GM12864 (cell line): ENCODE data around the gene MARCHF9.
"Not testable (repeated sequence)": the region's sequence is repeated elsewhere in the genome, so short reads cannot be mapped to it uniquely, and the experiment has no call there.

Experiments
- DNase-seq: peaks from one replicate; pipeline ENCODE4 v3.0.0-alpha.2; 2011; ENCODE audit warnings: low read depth
- H3K4me3 ChIP-seq: 2 replicates; pipeline ENCODE4 v1.5.1; 2011; ENCODE audit warnings: mild to moderate bottlenecking, low read depth, low read length, control low read depth
- TF ChIP-seq, protein P1 (sequence below): IDR thresholded peaks from 2 replicates; pipeline ENCODE4 v1.5.1; 2011; ENCODE audit warnings: low read depth, mild to moderate bottlenecking, moderate library complexity, low read length, control low read depth, inconsistent platforms; ENCODE audit errors: missing control alignments

The MARCHF9 gene

DNA sequence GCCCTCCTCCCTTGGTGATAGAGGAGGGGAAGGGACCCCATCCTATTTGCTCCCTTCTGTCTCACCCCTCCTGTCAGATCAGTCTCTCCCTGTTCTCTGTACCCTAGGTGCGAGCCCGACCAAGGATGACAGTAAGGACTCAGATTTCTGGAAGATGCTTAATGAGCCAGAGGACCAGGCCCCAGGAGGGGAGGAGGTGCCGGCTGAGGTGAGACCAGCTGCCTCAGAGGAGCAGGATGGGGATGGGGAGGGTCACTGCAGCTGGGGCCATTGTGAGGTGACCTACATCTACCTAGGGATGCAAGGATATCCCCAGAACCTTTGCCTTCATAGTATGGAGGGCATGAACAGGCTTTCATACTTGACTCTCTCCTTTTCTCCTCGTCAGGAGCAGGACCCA lies 38.6 kb upstream of the MARCHF9 start:
- no peak for DNase-seq
- H3K4me3 ChIP-seq, result no peak overlapping the region
- TF ChIP-seq, protein P1, sequence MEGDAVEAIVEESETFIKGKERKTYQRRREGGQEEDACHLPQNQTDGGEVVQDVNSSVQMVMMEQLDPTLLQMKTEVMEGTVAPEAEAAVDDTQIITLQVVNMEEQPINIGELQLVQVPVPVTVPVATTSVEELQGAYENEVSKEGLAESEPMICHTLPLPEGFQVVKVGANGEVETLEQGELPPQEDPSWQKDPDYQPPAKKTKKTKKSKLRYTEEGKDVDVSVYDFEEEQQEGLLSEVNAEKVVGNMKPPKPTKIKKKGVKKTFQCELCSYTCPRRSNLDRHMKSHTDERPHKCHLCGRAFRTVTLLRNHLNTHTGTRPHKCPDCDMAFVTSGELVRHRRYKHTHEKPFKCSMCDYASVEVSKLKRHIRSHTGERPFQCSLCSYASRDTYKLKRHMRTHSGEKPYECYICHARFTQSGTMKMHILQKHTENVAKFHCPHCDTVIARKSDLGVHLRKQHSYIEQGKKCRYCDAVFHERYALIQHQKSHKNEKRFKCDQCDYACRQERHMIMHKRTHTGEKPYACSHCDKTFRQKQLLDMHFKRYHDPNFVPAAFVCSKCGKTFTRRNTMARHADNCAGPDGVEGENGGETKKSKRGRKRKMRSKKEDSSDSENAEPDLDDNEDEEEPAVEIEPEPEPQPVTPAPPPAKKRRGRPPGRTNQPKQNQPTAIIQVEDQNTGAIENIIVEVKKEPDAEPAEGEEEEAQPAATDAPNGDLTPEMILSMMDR, result no peak

DNA sequence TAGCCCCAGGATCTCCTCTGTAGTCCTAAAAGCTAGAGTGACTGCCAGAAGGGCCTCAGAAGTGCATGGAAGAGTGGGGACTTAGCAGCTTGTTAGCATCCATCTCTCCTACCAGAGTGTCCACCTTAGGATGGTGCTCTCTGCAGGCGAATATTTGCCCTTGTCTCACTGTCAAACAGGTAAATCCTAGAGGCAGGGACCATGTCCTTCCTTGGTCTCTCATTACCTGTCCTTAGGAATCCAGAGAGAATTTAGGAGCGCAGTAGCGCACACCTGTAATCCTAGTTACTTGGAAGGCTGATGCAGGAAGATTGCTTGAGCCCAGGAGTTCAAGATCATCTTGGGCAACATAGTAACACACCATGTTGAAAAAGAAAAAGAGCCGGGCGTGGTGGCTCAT lies 37.8 kb upstream of the MARCHF9 start:
- TF ChIP-seq, protein P1, result no peak
- no peak for DNase-seq
- no peak overlapping the region for H3K4me3 ChIP-seq

DNA sequence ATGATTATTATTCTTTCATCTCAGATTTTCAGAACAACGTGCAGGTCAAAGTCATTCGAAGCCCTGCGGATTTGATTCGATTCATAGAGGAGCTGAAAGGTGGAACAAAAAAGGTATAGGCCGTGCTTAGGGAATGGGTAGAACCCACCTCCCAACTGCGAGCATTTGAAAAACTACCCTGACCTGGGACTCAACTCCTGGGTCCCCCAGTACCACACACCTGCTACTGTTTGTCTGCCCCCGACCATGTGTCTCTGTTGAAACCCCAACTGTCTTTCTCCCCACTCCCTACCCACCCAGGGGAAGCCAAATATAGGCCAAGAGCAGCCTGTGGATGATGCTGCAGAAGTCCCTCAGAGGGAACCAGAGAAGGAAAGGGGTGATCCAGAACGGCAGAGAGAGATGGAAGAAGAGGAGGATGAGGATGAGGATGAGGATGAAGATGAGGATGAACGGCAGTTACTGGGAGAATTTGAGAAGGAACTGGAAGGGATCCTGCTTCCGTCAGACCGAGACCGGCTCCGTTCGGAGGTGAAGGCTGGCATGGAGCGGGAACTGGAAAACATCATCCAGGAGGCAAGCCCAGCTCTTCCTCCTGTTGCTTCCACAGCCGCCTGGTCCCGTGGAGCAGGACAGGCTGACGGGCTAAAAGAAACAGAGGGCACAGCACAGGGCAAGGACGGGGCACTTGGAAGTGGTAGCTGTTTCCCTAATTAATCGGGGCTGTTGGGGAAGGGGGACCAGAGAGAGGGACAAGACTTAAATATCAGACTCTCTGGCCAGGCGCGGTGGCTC lies 36.9 kb upstream of the MARCHF9 start:
- H3K4me3 ChIP-seq, result no peak overlapping the region
- DNase-seq, result no peak
- TF ChIP-seq, protein P1, result no peak

DNA sequence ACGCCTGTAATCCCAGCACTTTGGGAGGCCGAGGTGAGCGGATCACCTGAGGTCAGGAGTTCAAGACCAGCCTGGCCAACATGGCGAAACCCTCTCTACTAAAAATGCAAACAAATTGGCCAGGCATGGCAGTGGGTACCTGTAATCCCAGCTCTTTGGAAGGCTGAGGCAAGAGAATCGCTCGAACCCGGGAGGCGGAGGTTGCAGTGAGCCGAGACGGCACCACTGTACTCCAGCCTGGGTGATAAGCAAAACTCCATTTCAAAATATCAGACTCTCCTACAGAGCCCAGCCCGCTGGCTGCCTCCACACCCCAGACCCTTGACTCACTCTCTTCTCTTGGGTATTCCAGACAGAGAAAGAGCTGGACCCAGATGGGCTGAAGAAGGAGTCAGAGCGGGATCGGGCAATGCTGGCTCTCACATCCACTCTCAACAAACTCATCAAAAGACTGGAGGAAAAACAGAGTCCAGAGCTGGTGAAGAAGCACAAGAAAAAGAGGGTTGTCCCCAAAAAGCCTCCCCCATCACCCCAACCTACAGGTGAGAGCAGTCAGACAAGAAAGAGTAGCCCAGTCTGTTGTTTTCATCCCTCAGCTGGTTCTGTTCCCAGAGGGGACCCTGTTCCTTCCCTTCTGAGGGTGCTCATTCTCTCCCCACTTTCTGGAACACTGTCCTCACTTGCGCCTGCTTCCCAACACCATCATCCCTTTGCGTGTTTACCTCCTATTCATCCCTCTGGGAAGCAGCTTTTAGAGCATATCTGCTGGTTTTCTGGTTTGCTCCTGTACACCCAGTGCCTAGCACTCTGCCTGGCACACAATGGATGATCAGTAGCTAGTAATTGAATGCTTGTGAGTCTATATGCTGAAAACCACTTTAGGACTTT lies 36.0 kb upstream of the MARCHF9 start:
- TF ChIP-seq, protein P1, result no peak
- DNase-seq, result no peak
- H3K4me3 ChIP-seq, result no peak overlapping the region

DNA sequence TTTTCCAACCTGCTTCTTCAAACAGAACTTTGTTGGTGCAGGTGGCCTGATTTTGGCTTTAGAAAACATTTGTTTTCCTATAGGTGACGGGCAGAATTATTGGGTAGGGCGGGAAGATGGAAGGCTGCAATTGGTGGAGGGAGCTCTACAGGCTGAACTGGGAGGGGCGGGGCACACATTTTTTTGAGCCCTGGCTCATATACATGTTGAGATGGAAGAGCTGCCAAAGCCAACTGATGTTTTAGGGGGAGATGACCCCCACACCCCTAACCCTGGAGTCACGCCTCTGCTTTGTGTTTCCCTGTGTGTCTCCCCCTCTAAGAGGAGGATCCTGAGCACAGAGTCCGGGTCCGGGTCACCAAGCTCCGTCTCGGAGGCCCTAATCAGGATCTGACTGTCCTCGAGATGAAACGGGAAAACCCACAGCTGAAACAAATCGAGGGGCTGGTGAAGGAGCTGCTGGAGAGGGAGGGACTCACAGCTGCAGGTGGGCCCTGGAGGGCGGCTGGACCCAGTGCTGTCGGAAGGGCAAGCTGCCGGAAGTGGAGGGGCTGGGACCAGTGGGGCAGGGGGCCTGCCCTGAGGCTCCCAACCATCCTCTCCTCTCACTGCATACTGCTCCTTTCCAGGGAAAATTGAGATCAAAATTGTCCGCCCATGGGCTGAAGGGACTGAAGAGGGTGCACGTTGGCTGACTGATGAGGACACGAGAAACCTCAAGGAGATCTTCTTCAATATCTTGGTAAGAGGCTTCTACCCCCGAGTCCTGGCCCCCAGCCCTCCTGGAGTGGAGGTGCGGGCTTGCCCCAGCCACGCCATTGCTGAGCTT lies 34.9 kb upstream of the MARCHF9 start:
- H3K4me3 ChIP-seq, result no peak overlapping the region
- TF ChIP-seq, protein P1, result no peak
- no peak for DNase-seq

DNA sequence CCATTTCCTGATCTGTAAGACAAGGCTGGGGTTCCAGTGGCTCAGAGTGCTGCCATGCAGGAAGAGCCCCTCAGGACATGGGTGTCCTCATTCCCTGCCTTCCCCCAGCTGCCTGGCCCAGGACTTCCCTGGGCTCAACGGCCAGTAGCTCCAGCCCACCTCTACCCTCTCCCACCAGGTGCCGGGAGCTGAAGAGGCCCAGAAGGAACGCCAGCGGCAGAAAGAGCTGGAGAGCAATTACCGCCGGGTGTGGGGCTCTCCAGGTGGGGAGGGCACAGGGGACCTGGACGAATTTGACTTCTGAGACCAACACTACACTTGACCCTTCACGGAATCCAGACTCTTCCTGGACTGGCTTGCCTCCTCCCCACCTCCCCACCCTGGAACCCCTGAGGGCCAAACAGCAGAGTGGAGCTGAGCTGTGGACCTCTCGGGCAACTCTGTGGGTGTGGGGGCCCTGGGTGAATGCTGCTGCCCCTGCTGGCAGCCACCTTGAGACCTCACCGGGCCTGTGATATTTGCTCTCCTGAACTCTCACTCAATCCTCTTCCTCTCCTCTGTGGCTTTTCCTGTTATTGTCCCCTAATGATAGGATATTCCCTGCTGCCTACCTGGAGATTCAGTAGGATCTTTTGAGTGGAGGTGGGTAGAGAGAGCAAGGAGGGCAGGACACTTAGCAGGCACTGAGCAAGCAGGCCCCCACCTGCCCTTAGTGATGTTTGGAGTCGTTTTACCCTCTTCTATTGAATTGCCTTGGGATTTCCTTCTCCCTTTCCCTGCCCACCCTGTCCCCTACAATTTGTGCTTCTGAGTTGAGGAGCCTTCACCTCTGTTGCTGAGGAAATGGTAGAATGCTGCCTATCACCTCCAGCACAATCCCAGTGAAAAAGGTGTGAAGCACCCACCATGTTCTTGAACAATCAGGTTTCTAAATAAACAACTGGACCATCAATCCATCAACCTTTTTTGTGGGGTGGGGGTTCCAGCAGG lies 34.0 kb upstream of the MARCHF9 start:
- DNase-seq, result no peak
- no peak overlapping the region for H3K4me3 ChIP-seq
- TF ChIP-seq, protein P1, result peak; percentile 3

DNA sequence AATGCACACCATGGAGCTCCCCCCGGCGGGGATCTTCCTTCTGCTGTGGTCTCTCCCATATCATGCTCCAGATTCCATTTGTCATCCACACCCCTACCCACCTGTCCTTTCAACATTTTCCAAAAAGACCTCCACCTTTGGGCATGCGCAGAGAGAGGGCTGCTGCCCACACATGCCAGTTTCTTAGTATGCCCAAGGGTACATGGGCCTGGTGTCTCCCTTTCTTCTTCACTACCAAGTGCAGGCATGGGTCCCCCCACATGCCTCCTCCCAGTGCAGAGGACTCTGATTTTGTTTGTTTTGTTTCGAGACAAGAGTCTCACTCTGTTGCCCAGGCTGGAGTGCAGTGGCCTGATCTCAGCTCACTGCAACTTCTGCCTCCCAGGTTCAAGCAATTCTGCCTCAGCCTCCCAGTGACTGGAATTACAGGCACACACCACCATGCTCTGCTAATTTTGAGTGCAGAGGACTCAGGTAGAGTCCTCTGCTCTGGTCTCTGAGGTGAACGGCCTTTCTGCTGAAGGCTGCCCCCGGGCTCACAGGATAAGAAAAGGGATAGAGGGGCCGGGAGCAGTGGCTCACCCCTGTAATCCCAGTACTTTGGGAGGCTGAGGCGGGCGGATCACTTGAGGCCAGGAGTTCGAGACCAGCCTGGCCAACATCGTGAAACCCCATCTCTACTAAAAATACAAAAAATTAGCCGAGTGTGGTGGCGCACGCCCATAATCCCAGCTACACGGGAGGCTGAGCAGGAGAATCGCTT lies 32.9 kb upstream of the MARCHF9 start:
- not testable (repeated sequence) for DNase-seq, H3K4me3 ChIP-seq
